K562 treated with DMSO at 1 percent for 24 hours (cell line): ENCODE measurements around the gene TYK2. TPM values are rescaled to one million over a fixed set of nuclear protein-coding genes. Genes with fewer than 3 reads are reported as not detected.

Source experiments
- total RNA-seq: library from RNA; unstranded; fragments of 300-600 nt; gene quantifications from 2 replicates; pipeline ENCODE4 v1.2.3, GENCODE V29; 2022; ENCODE audit warnings: low read depth; ENCODE audit not compliant: insufficient read depth

TYK2 gene
- 147 and 169 TPM in 2 replicates for total RNA-seq

GRCh38 chr19:10380313-10381102 lies at the start of gene TYK2:
Gene TYK2 (minus strand): TSS chr19:10380572. CDS start chr19:10378406, 2,166 bp downstream.

GRCh38 chr19:10420444-10421239 lies 40.3 kb upstream of the TYK2 start, which contains the start of gene PDE4A:
Gene PDE4A (plus strand): TSS chr19:10420538. CDS start chr19:10420765, 227 bp downstream.

GRCh38 chr19:10403137-10404021 lies 23.0 kb upstream of the TYK2 start, which contains the start of gene CDC37:
Gene CDC37 (minus strand): TSS chr19:10403542. CDS start chr19:10403479, 63 bp downstream.

GRCh38 chr19:10339380-10339960 lies 40.9 kb downstream of the TYK2 start, which contains the start of gene ICAM3:
Gene ICAM3 (minus strand): TSS chr19:10339624. CDS start chr19:10339614, 10 bp downstream.

GRCh38 chr19:10332965-10333757 lies 47.2 kb downstream of the TYK2 start, which contains the start of gene RAVER1:
Gene RAVER1 (minus strand): TSS chr19:10333529. CDS start chr19:10333507, 22 bp downstream.

GRCh38 chr19:10315335-10316214 lies 64.8 kb downstream of the TYK2 start, which contains the start of gene FDX2:
Gene FDX2 (minus strand): TSS chr19:10316015. CDS start chr19:10315996, 19 bp downstream.

GRCh38 chr19:10309423-10309822 lies 70.9 kb downstream of the TYK2 start, which contains the start of gene ZGLP1:
Gene ZGLP1 (minus strand): TSS chr19:10309815.

Other genes with a start within 250 kb of the TYK2 start
- 170 and 174 TPM in 2 replicates for gene DNMT1, start 185.6 kb downstream of the TYK2 start, total RNA-seq
- gene S1PR2, start 149.2 kb downstream of the TYK2 start, total RNA-seq, result 2.0 and 2.9 TPM in 2 replicates
- 140 and 159 TPM in 2 replicates for gene MRPL4, start 128.4 kb downstream of the TYK2 start, total RNA-seq
- gene ICAM1, start 109.5 kb downstream of the TYK2 start, total RNA-seq, result 174 and 177 TPM in 2 replicates
- gene ICAM4, start 93.6 kb downstream of the TYK2 start, total RNA-seq, result 107 and 108 TPM in 2 replicates
- 28.4 and 31.1 TPM in 2 replicates for gene ICAM5, start 90.6 kb downstream of the TYK2 start, total RNA-seq
- gene ZGLP1, start 70.8 kb downstream of the TYK2 start, total RNA-seq, result 5.2 and 5.9 TPM in 2 replicates
- 44.7 and 46.0 TPM in 2 replicates for gene FDX2, start 64.6 kb downstream of the TYK2 start, total RNA-seq
- gene RAVER1, start 47.0 kb downstream of the TYK2 start, total RNA-seq, result 86.7 and 87.5 TPM in 2 replicates
- gene ICAM3, start 40.9 kb downstream of the TYK2 start, total RNA-seq, result 7.8 and 11.4 TPM in 2 replicates
- 291 and 297 TPM in 2 replicates for gene CDC37, start 23.0 kb upstream of the TYK2 start, total RNA-seq
- gene PDE4A, start 40.0 kb upstream of the TYK2 start, total RNA-seq, result 18.6 and 20.1 TPM in 2 replicates
- 94.3 and 110 TPM in 2 replicates for gene KEAP1, start 122.8 kb upstream of the TYK2 start, total RNA-seq
- gene S1PR5, start 136.9 kb upstream of the TYK2 start, total RNA-seq, result 0.29 and 0.52 TPM in 2 replicates
- gene ATG4D, start 163.3 kb upstream of the TYK2 start, total RNA-seq, result 75.1 and 87.3 TPM in 2 replicates
- 34.0 and 37.5 TPM in 2 replicates for gene KRI1, start 185.4 kb upstream of the TYK2 start, total RNA-seq
- gene CDKN2D, start 188.4 kb upstream of the TYK2 start, total RNA-seq, result 44.8 and 45.6 TPM in 2 replicates
- 0.61 TPM in 1 of 2 replicates, not detected in the other for gene AP1M2, start 206.7 kb upstream of the TYK2 start, total RNA-seq
- gene SLC44A2, start 245.0 kb upstream of the TYK2 start, total RNA-seq, result 38.4 and 39.9 TPM in 2 replicates